Vagina (tissue), 2 donors: Measurements from ENCODE around the gene CHCHD1. TPM values are rescaled to one million over a fixed set of nuclear protein-coding genes. Genes with fewer than 3 reads are reported as not detected.
A peak's percentile ranks its signal among the peaks of the same experiment; 100 is the strongest.

Experiments
- DNase-seq, 2 donors: peaks; one replicate each; pipeline ENCODE4 v3.0.0-alpha.2; 2017; ENCODE audit errors: extremely low spot score in 2 of 2
- H3K27ac ChIP-seq: fragments of 200-600 bp; sonication (generic); one replicate; pipeline ENCODE4 v1.5.1; 2019
- H3K27me3 ChIP-seq: fragments of 200-600 bp; sonication (generic); one replicate; pipeline ENCODE4 v1.5.1; 2019
- H3K36me3 ChIP-seq, 2 donors: fragments of 200-600 bp; sonication (generic); one replicate each; pipeline ENCODE4 v1.5.1; 2017 to 2019
- H3K4me1 ChIP-seq: fragments of 200-600 bp; sonication (generic); one replicate; pipeline ENCODE4 v1.5.1; 2019
- H3K4me3 ChIP-seq, 2 donors: fragments of 200-600 bp; sonication (generic); 1 replicate in 1 of 2; 2 replicates in 1 of 2; pipeline ENCODE4 v1.5.1; 2016 to 2019
- H3K9me3 ChIP-seq: fragments of 200-600 bp; sonication (generic); one replicate; pipeline ENCODE4 v1.5.1; 2019
- POLR2A ChIP-seq, 2 donors: fragments of 450-650 bp; IDR thresholded peaks; one replicate each; pipeline ENCODE4 v1.6.1; 2017; ENCODE audit warnings: antibody characterized with exemption in 2 of 2, mild to moderate bottlenecking in 2 of 2, moderate library complexity in 2 of 2
- POLR2AphosphoS5 ChIP-seq, 2 donors: sonication (generic); formaldehyde crosslinking; IDR thresholded peaks; one replicate each; pipeline ENCODE4 v1.9.0; 2017; ENCODE audit warnings: antibody characterized with exemption in 2 of 2, mild to moderate bottlenecking in 2 of 2, low read depth in 1 of 2; ENCODE audit not compliant: insufficient read depth in 1 of 2
- intact Hi-C: fragments of 100-400 bp; cut with DNase I; formaldehyde crosslinking; loops from one replicate; pipeline ENCODE4 v1.15.1; 2023
- total RNA-seq: library from RNA; depleted of rRNA; stranded (reverse); fragments of >200 nt; gene quantifications from one replicate; pipeline ENCODE4 v1.2.3, GENCODE V29; 2016
- TF ChIP-seq, protein P1 (sequence below), 3 experiments: fragments of 450-650 bp in 2 of 3; fragments of 200-600 bp in 1 of 3; sonication (generic) in 1 of 3; IDR thresholded peaks; one replicate each; pipeline ENCODE4 v1.5.1; 2017 to 2019; ENCODE audit warnings: antibody characterized with exemption in 3 of 3, mild to moderate bottlenecking in 2 of 3, moderate library complexity in 2 of 3

CHCHD1 gene
- total RNA-seq, 1 donor from 2014 or later, result 19.6 TPM

DNA sequence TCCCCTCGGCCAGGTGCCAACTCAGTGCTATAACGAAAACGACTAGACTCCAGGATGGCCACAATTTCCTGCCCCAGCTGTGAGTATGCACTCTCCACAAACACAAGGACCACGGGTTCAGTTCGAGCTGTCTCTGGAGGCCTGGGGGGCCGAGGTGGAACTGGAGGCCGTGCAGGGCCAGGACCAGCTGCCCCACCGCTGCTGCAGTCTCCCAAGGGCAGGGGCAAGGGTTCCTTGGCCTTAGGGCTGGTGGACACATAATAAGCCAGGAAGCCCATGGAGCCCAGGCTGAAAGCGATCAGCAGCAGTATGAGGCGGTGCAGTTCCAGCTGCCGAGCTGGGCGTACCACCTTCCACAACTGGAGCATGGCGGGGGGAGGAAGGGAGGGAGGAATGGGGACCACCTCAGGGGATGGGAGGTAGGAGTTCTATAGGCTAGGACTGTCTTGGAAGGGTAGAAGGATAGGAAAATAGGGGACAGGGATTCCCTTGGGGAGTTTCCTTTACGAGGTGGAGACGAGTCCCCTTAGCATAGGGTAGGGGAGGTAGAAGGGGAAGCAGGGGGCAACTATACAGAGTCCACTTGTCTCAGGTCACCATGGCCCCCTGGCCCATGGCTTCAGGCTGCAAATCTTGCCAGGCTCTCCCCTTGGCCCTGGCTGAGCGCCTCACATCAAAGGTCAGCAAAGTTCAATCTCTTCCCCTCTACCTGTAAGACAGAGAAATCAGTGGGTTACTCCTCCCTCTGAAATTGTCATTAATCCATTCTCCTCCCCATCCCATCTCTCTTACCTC, 26.4 kb downstream of the CHCHD1 start:
- no peak overlapping the region for H3K4me3 ChIP-seq
- TF ChIP-seq, protein P1, sequence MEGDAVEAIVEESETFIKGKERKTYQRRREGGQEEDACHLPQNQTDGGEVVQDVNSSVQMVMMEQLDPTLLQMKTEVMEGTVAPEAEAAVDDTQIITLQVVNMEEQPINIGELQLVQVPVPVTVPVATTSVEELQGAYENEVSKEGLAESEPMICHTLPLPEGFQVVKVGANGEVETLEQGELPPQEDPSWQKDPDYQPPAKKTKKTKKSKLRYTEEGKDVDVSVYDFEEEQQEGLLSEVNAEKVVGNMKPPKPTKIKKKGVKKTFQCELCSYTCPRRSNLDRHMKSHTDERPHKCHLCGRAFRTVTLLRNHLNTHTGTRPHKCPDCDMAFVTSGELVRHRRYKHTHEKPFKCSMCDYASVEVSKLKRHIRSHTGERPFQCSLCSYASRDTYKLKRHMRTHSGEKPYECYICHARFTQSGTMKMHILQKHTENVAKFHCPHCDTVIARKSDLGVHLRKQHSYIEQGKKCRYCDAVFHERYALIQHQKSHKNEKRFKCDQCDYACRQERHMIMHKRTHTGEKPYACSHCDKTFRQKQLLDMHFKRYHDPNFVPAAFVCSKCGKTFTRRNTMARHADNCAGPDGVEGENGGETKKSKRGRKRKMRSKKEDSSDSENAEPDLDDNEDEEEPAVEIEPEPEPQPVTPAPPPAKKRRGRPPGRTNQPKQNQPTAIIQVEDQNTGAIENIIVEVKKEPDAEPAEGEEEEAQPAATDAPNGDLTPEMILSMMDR (IDR thresholded peaks at IDR 0.05), result no peak
- no peak for TF ChIP-seq POLR2A (IDR thresholded peaks at IDR 0.05)
- TF ChIP-seq POLR2AphosphoS5 (IDR thresholded peaks at IDR 0.05; ENCODE audit: insufficient read depth in 1 of 2, low read depth in 1 of 2), result no peak
- H3K4me1 ChIP-seq, result peaks cover 40% of the 10 kb centered on the region
- DNase-seq, result no peak
- intact Hi-C loops, result no loop called here
- H3K9me3 ChIP-seq, result no peaks in the 10 kb centered on the region
- H3K27me3 ChIP-seq, result no peaks in the 10 kb centered on the region
- peaks cover 0 to 50% of the 10 kb centered on the region in 2 donors for H3K36me3 ChIP-seq
- H3K27ac ChIP-seq, result no peak overlapping the region

DNA sequence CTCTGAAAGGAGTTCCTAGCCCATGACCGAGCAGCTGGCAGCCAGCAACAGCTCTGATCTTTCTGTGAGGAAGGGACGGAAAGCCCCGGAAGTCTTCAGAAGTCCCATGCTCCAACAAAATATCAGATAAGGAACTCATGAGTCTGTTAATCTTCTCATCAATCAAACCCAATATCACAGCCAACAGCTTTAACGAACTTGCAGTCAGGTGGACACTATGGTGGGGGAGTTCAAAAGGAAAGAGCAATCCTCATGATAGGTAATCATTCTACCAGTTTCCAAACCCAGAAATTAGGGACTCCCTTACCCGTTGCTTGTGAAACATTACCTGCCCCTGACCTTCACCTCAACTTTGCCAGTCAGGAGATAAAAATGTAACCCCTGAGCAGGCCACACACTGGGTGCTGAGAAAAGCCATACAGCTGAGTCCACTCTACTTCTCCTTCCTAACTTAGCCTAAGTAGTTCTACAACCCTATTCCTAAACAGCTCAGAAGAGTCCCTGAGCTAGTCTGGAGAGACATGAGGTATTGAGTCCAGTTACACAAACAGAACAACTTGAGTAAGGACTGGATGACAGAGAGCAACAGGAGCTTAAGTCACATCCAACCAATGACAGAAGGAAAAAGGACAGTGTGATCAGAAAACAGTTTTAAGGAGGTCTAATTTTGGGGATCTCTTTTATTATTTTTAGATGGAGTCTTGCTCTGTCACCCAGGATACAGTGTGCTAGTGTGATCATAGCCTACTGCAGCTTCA, 27.4 kb downstream of the CHCHD1 start:
- intact Hi-C loops, result no loop called here
- H3K27me3 ChIP-seq, result no peaks in the 10 kb centered on the region
- H3K27ac ChIP-seq, result no peak overlapping the region
- H3K4me1 ChIP-seq, result peaks cover 40% of the 10 kb centered on the region
- H3K9me3 ChIP-seq, result no peaks in the 10 kb centered on the region
- TF ChIP-seq POLR2A (IDR thresholded peaks at IDR 0.05) (no peak), POLR2AphosphoS5 (IDR thresholded peaks at IDR 0.05; ENCODE audit: insufficient read depth in 1 of 2, low read depth in 1 of 2) (no peak)
- TF ChIP-seq, protein P1 (IDR thresholded peaks at IDR 0.05), result no peak
- no peak overlapping the region for H3K4me3 ChIP-seq
- peaks cover 0 to 49% of the 10 kb centered on the region in 2 donors for H3K36me3 ChIP-seq
- DNase-seq, result no peak

DNA sequence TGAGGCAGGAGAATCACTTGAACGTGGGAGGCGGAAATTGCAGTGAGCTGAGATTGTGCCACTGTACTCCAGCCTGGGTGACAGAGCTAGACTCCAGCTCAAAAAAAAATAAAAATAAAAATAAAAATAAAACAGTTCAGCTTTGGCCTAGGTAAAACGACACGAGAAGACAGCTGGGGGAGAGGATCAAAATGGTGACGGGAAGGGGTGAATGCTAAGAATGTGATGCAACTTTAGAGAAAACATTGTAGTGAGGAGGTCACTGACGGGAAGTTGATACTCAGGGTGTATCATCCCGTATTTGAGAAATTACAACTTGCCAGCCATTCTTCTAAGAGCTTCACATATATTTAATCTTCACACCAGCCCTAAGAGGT, 28.5 kb downstream of the CHCHD1 start:
- Histone ChIP-seq H3K4me3 (peak overlapping the region; percentile 82 to 89), H3K27me3 (no peaks in the 10 kb centered on the region), H3K27ac (peak overlapping the region; percentile 87), H3K4me1 (peaks cover 40% of the 10 kb centered on the region), H3K9me3 (no peaks in the 10 kb centered on the region), H3K36me3 (peaks cover 0 to 45% of the 10 kb centered on the region in 2 donors)
- intact Hi-C loops, result no loop called here
- DNase-seq, result no peak
- TF ChIP-seq, protein P1 (IDR thresholded peaks at IDR 0.05), result no peak
- no peak for TF ChIP-seq POLR2A (IDR thresholded peaks at IDR 0.05)
- TF ChIP-seq POLR2AphosphoS5 (IDR thresholded peaks at IDR 0.05; ENCODE audit: insufficient read depth in 1 of 2, low read depth in 1 of 2), result no peak

DNA sequence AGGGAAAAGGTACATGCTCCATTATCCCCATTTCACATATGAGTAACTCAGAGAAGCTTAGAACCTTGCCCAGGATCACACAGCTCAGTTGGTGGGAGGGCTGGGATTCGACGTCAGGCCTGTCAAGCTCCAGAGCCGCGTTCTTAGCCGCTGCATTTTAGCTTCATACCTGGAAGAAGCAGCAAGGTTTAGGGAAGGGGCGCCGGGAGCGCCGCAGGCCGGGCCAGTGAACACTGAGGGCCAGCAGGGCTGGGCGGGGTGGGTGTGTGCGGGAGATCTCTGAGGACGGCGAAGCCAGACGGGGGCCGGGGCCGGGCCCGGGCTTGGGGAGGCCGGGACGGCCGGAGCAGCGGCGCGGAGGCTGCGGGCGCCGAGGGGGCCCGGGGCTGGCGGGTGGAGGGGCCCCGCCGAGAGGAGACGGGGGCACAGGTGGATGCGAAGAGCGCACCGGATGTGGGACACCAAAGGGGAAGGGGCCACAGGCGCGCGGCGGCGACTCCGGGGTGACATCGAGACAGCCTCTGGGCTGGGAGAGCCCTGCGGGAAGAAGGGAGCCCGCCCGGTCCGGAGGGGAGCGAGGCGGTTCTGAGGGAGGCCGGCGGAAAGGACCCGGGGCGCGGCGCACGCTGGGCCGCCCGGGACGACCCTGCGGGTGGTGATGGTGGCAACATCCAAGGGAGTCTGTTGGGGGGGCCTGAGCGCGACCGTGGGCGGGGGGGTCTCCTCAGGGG, 29.1 kb downstream of the CHCHD1 start:
- DNase-seq, result no peak
- H3K27ac ChIP-seq, result peak overlapping the region; percentile 87
- TF ChIP-seq, protein P1 (IDR thresholded peaks at IDR 0.05), result no peak
- TF ChIP-seq POLR2A (IDR thresholded peaks at IDR 0.05) (no peak), POLR2AphosphoS5 (IDR thresholded peaks at IDR 0.05; ENCODE audit: insufficient read depth in 1 of 2, low read depth in 1 of 2) (no peak)
- peaks cover 0 to 40% of the 10 kb centered on the region in 2 donors for H3K36me3 ChIP-seq
- peak overlapping the region; percentile 82 to 89 for H3K4me3 ChIP-seq
- H3K27me3 ChIP-seq, result no peaks in the 10 kb centered on the region
- H3K4me1 ChIP-seq, result peaks cover 40% of the 10 kb centered on the region
- H3K9me3 ChIP-seq, result no peaks in the 10 kb centered on the region
- intact Hi-C loops, result no loop called here
